ENCODE measurements around the gene THAP7.

Gene THAP7

DNA sequence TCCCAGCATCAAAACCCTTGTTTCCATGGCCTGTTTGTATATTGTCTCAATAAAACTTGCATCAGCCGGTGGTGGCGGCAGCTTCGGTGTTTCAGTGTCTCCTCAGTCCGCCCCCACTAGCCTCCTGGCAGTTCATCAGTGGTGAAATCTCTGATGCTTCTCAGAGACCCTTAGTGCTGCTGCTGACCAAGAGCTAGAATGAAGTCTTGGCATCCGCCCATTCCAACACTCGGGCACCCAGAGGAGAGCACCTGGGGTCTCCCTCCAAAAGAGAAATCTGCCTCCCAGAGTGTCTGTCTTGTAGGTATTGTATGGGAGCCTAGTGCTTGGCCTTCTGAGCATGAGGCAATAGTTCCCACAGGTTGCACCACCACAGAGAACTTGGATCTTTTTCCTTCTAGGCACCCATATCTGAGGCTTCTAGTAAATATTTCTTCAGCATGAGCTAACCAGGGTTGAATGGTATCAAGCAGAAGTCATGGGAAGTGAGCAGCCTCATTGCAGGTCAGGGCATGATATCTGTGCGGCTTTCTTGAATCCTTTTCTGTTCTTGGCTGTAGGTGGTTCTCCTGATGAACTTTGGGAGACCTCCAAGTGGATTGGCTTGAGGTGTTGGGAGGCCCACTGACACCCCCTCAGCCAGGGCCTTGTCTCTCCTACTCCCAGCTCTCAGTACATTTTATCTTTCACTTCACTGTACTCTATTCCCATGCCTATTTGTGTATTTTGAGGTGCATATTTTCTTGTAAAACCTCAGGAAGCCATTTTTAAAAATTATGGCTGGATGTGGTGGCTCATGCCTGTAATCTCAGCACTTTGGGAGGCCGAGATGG, 48.0 kb downstream of the THAP7 start:
- in situ Hi-C loops (cut with HindIII; ENCODE audit: low sequenced_read_pairs) = no loop called here
- no peak overlapping the region for H3K4me3 ChIP-seq (ENCODE audit: low read depth, low read length)
- DNase-seq (ENCODE audit: low read depth, low spot score) = no peak
- TF ChIP-seq CTCF (IDR thresholded peaks at IDR 0.05; ENCODE audit: low read depth, low read length) = no peak

DNA sequence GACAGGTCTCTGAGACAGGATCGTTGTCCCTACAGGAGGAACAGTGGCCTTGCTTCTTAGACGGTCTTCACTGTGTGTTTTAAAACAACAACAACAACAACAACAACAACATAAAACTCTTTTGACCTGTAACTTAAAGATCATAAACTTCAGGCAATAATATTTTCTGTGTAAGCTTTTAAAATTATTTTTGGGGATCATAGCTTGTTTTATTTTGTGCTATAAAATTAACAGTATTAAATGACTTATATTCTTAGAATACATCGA, 48.6 kb downstream of the THAP7 start:
- DNase-seq (ENCODE audit: low read depth, low spot score) = no peak
- no peak overlapping the region for H3K4me3 ChIP-seq (ENCODE audit: low read depth, low read length)
- in situ Hi-C loops (cut with HindIII; ENCODE audit: low sequenced_read_pairs) = no loop called here
- no peak for TF ChIP-seq CTCF (IDR thresholded peaks at IDR 0.05; ENCODE audit: low read depth, low read length)

DNA sequence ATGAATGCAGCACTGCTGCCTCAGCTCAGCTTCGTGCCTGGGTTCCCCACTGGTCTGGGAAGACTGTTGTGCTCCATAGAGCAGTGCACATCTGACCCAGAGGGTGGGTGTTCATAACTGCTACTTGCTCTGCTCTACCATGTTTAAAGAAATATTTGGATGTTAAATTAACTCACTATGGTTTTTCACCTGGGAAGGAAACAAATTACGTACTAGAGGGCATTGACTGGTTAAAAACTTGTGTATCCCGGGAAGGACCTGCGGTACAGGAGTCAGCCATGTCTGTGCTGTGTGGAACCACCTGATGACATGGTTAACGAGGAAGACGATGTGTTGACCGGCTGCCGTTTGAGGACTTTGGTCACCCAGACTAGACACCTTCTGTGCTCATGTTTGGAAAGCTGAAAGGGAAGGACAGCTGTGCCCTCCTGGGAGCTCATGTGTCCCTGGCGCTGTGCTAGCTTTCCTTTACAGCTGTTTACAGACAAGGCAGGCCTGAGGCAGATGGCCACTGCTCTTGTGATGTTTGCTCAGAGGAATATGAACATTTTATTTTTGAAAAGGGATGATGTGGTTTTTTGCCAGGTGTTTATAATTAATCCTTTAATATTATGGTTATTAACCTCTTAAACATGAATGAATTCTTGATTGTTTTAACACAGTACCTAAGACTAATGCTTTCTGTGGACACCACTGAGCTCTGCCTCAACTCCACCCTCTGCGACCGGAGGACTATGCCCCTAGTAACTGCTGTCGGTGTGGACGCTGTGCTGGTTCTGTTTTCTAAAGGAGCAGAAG, 49.2 kb downstream of the THAP7 start:
- no peak overlapping the region for H3K4me3 ChIP-seq (ENCODE audit: low read depth, low read length)
- in situ Hi-C loops (cut with HindIII; ENCODE audit: low sequenced_read_pairs) = no loop called here
- DNase-seq (ENCODE audit: low read depth, low spot score) = no peak
- no peak for TF ChIP-seq CTCF (IDR thresholded peaks at IDR 0.05; ENCODE audit: low read depth, low read length)

DNA sequence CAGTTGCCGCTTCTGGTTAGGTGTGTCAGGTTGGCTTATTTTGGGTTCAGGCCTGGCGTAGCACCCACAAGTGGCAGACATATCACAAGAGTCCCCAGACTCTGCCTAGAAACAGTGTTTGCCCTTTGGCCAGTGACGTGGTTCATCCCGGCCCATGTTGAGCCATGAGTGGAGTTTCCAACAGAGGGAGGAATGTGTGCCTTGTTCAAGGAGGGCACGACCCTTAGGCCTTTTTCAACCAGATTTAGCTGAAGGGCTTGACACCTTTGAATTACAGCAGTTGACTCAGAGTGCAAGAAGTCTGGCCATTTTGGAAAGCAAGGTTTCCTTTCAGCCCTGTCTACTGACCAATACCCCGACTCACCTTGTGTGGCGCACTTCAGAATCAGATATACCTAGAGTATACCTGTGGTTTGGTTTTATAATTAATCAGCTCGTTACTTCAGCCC, 50.0 kb downstream of the THAP7 start:
- no peak for TF ChIP-seq CTCF (IDR thresholded peaks at IDR 0.05; ENCODE audit: low read depth, low read length)
- in situ Hi-C loops (cut with HindIII; ENCODE audit: low sequenced_read_pairs) = no loop called here

DNA sequence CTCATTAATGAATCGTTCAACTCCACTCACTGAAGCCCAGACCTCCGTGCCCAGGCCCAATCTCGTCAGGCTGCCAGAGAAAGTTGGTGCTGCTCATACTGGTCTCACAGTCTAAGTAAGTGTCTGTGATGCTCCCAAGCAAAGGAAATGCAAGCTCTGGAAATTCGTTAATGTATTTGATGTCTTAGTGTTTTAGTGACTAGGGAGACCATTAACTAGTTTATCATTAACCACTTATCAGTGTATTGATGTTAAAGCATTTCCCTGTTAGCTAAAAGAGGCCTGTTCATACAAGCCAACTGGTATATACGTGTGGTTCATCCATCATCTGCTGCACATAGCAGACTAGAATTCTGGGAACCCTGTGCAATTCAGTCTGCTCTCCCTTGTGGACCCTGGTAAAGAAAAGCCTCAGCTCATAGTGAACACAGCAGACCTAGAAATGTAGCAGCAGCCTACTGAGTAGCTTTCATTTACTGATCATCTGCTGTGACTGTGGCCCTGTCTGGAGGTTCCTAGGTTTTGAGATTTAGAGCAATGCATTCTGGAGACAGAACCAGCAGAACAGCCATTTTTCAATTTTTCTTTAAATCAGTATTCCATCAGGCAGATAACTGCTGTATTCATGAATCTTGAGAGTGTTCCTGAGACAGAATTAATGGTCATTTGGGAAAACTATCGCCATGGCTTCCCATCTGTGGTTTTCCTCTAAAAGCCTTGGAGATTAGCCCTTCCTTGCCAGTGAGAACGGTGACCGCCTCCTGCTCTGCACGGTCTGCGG, 50.6 kb downstream of the THAP7 start:
- TF ChIP-seq CTCF (IDR thresholded peaks at IDR 0.05; ENCODE audit: low read depth, low read length) = no peak
- no peak overlapping the region for H3K4me3 ChIP-seq (ENCODE audit: low read depth, low read length)
- in situ Hi-C loops (cut with HindIII; ENCODE audit: low sequenced_read_pairs) = no loop called here
- DNase-seq (ENCODE audit: low read depth, low spot score) = no peak

More for the DNA sequence above, 50.0 kb downstream of the THAP7 start:
- no peak overlapping the region for H3K4me3 ChIP-seq (ENCODE audit: low read depth, low read length)
- DNase-seq (ENCODE audit: low read depth, low spot score) = no peak

DNA sequence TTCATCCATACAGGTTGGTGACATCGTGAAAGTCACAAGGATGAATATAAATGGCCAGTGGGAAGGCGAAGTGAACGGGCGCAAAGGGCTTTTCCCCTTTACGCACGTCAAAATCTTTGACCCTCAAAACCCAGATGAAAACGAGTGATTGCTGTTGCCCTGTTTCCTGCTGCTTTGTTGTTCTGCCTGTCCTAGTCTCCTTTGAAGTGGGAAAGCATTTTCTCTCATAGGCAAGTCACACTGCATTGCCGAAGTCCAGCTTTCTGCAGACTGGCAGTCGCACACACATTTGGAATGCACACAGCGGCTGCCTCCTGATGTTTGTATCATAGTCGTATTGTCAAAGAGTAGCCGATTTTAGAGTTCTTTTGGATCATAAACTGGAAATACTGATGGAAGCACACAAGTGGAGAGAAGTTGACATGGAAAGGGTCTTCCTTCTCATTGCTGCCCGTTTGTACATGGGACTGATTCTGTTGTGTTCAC, 52.2 kb downstream of the THAP7 start:
- no peak overlapping the region for H3K4me3 ChIP-seq (ENCODE audit: low read depth, low read length)
- TF ChIP-seq CTCF (IDR thresholded peaks at IDR 0.05; ENCODE audit: low read depth, low read length) = no peak
- DNase-seq (ENCODE audit: low read depth, low spot score) = no peak
- in situ Hi-C loops (cut with HindIII; ENCODE audit: low sequenced_read_pairs) = no loop called here

Data from astrocyte of the spinal cord (primary cell).